ENCODE results near the gene EIF3M. TPM values are rescaled to one million over a fixed set of nuclear protein-coding genes. Genes with fewer than 3 reads are reported as not detected.
"Not testable (repeated sequence)": the region's sequence is repeated elsewhere in the genome, so short reads cannot be mapped to it uniquely, and the experiment has no call there.

The EIF3M gene
- polyA plus RNA-seq, 1 donor: 731 TPM

- no peak for DNase-seq
These were observed 3.1 kb downstream of the EIF3M start for GRCh38 chr11:32586576-32587190.

- DNase-seq: no peak
These were observed 10.6 kb downstream of the EIF3M start for GRCh38 chr11:32594272-32594671.

- DNase-seq: not testable (repeated sequence)
These were observed 12.5 kb downstream of the EIF3M start for GRCh38 chr11:32596114-32596513.

GRCh38 chr11:32597921-32598320 lies 14.3 kb downstream of the EIF3M start:
- DNase-seq: peak; percentile 65

- DNase-seq: no peak
These were observed 19.2 kb downstream of the EIF3M start for GRCh38 chr11:32602657-32603415.

GRCh38 chr11:32606220-32606619 lies 22.6 kb downstream of the EIF3M start:
- DNase-seq: no peak

GRCh38 chr11:32608826-32609225 lies 25.2 kb downstream of the EIF3M start:
- not testable (repeated sequence) for DNase-seq

GRCh38 chr11:32610797-32611352 lies 27.2 kb downstream of the EIF3M start:
- DNase-seq: peak; percentile 50

GRCh38 chr11:32613500-32614151 lies 30.0 kb downstream of the EIF3M start:
- no peak for DNase-seq

GRCh38 chr11:32615422-32615821 lies 31.8 kb downstream of the EIF3M start:
- DNase-seq: no peak

- DNase-seq: no peak
These were observed 33.3 kb downstream of the EIF3M start for GRCh38 chr11:32616903-32617302.

- no peak for DNase-seq
These were observed 47.2 kb downstream of the EIF3M start for GRCh38 chr11:32630844-32631243.

GRCh38 chr11:32635819-32636218 lies 52.2 kb downstream of the EIF3M start:
- DNase-seq: no peak

- DNase-seq: no peak
These were observed 57.7 kb downstream of the EIF3M start for GRCh38 chr11:32641361-32641760.

- DNase-seq: no peak
These were observed 59.9 kb downstream of the EIF3M start for GRCh38 chr11:32643526-32643925.

Other genes with a start within 250 kb of the EIF3M start
- gene WT1, start 148.3 kb upstream of the EIF3M start, polyA plus RNA-seq (ENCODE audit: insufficient read length): 223 TPM
- 0.43 TPM for gene CCDC73, start 210.8 kb downstream of the EIF3M start, polyA plus RNA-seq (ENCODE audit: insufficient read length)
- 6.6 TPM for gene PRRG4, start 246.1 kb downstream of the EIF3M start, polyA plus RNA-seq (ENCODE audit: insufficient read length)